Urinary bladder (tissue), 4 donors: ENCODE measurements around the gene PLK5. TPM values are rescaled to one million over a fixed set of nuclear protein-coding genes. Genes with fewer than 3 reads are reported as not detected.

ENCODE experiments used
- DNase-seq: peaks from one replicate; pipeline ENCODE4 v3.0.0-alpha.2; 2015; ENCODE audit errors: extremely low spot score
- H3K27ac ChIP-seq: one replicate; pipeline ENCODE4 v1.5.1; 2013; ENCODE audit warnings: low read depth, mild to moderate bottlenecking, moderate library complexity
- H3K36me3 ChIP-seq: one replicate; pipeline ENCODE4 v1.6.1; 2013; ENCODE audit warnings: mild to moderate bottlenecking, moderate library complexity; ENCODE audit not compliant: insufficient read depth
- H3K4me1 ChIP-seq: one replicate; pipeline ENCODE4 v1.6.1; 2013; ENCODE audit warnings: mild to moderate bottlenecking, moderate library complexity; ENCODE audit not compliant: insufficient read depth
- H3K4me3 ChIP-seq: one replicate; pipeline ENCODE4 v1.5.1; 2013; ENCODE audit warnings: low read depth, low read length
- WGBS: extraction: QIAGEN DNeasy Blood & Tissue Kit; methylation state at CpG from one replicate; pipeline ENCODE4 v1.1.7; 2013; 5-methylcytosine and 5-hydroxymethylcytosine counted together
- polyA plus RNA-seq: library from polyadenylated mRNA; stranded (reverse); fragments of 200-250 nt; gene quantifications from one replicate; pipeline ENCODE4 v1.2.3, GENCODE V29; 2013
- total RNA-seq: library from RNA; depleted of rRNA; stranded (reverse); fragments of >200 nt; gene quantifications from one replicate; pipeline ENCODE4 v1.2.3, GENCODE V29; 2014
- donor health status: healthy with polysubstance abuse.
- donor health status: healthy.

Gene PLK5
- total and polyA plus RNA-seq, 2 donors, result 0.37 to 2.3 TPM

GRCh38 chr19:1487576-1488281, 36.1 kb upstream of the PLK5 start:
- Histone ChIP-seq H3K4me3 (no peak overlapping the region), H3K36me3 (no peaks in the 10 kb centered on the region), H3K4me1 (no peaks in the 10 kb centered on the region), H3K27ac (no peak overlapping the region)
- no peak for DNase-seq
- 93% methylated on average over 40 of the region's 40 CpGs for WGBS

- no peak for DNase-seq
- Histone ChIP-seq H3K4me3 (no peak overlapping the region), H3K36me3 (no peaks in the 10 kb centered on the region), H3K4me1 (no peaks in the 10 kb centered on the region), H3K27ac (no peak overlapping the region)
- WGBS, result 90% methylated on average over 11 of the region's 11 CpGs
Observed at GRCh38 chr19:1488282-1488601, 35.6 kb upstream of the PLK5 start.

- no peak for DNase-seq
- H3K36me3 ChIP-seq, result no peaks in the 10 kb centered on the region
- H3K4me3 ChIP-seq, result peak overlapping the region; percentile 41
- 21% methylated on average over 37 of the region's 37 CpGs for WGBS
- H3K4me1 ChIP-seq, result no peaks in the 10 kb centered on the region
- peak overlapping the region; percentile 14 for H3K27ac ChIP-seq
Observed at GRCh38 chr19:1489463-1490310, 34.2 kb upstream of the PLK5 start.

- peak; percentile 98 for DNase-seq
- Histone ChIP-seq H3K36me3 (no peaks in the 10 kb centered on the region), H3K27ac (peak within 1 kb of the TSS; percentile 14), H3K4me3 (peak within 1 kb of the TSS; percentile 41), H3K4me1 (no peaks in the 10 kb centered on the region)
- WGBS, result under 1% methylated on average over 74 of the region's 74 CpGs
Observed at GRCh38 chr19:1490311-1491113, 33.4 kb upstream of the PLK5 start, which contains the start of gene PCSK4. PCSK4 (minus strand) TSS chr19:1490350; CDS start chr19:1490346, 4 bp downstream.

- H3K27ac ChIP-seq, result peak within 1 kb of the TSS; percentile 14
- no peaks in the 10 kb centered on the region for H3K36me3 ChIP-seq
- 4% methylated on average over 73 of the region's 73 CpGs for WGBS
- no peaks in the 10 kb centered on the region for H3K4me1 ChIP-seq
- H3K4me3 ChIP-seq, result peak within 1 kb of the TSS; percentile 41
- DNase-seq, result no peak
Observed at GRCh38 chr19:1491114-1491848, 32.6 kb upstream of the PLK5 start, which contains the start of gene REEP6. REEP6 (plus strand) TSS chr19:1491181; CDS start chr19:1491270, 89 bp downstream.

GRCh38 chr19:1491849-1492170, 32.1 kb upstream of the PLK5 start:
- 53% methylated on average over 12 of the region's 12 CpGs for WGBS
- Histone ChIP-seq H3K27ac (no peak overlapping the region), H3K36me3 (no peaks in the 10 kb centered on the region), H3K4me3 (no peak overlapping the region), H3K4me1 (no peaks in the 10 kb centered on the region)
- no peak for DNase-seq

- Histone ChIP-seq H3K4me3 (no peak overlapping the region), H3K4me1 (no peaks in the 10 kb centered on the region), H3K27ac (no peak overlapping the region), H3K36me3 (no peaks in the 10 kb centered on the region)
- 71% methylated on average over 10 of the region's 10 CpGs for WGBS
- DNase-seq, result no peak
Observed at GRCh38 chr19:1492474-1493006, 31.3 kb upstream of the PLK5 start.

GRCh38 chr19:1494115-1494815, 29.6 kb upstream of the PLK5 start:
- WGBS, result 53% methylated on average over 15 of the region's 15 CpGs
- no peak overlapping the region for H3K27ac ChIP-seq
- no peaks in the 10 kb centered on the region for H3K4me1 ChIP-seq
- no peaks in the 10 kb centered on the region for H3K36me3 ChIP-seq
- H3K4me3 ChIP-seq, result no peak overlapping the region
- DNase-seq, result no peak

GRCh38 chr19:1495051-1495798, 28.7 kb upstream of the PLK5 start:
- H3K27ac ChIP-seq, result no peak overlapping the region
- H3K36me3 ChIP-seq, result no peaks in the 10 kb centered on the region
- 85% methylated on average over 37 of the region's 37 CpGs for WGBS
- no peak overlapping the region for H3K4me3 ChIP-seq
- no peaks in the 10 kb centered on the region for H3K4me1 ChIP-seq
- no peak for DNase-seq

- H3K4me3 ChIP-seq, result no peak overlapping the region
- WGBS, result 77% methylated on average over 40 of the region's 40 CpGs
Observed at GRCh38 chr19:1495799-1496713, 27.8 kb upstream of the PLK5 start.

More at GRCh38 chr19:1495799-1496713, 27.8 kb upstream of the PLK5 start:
- no peak for DNase-seq
- no peaks in the 10 kb centered on the region for H3K4me1 ChIP-seq
- H3K27ac ChIP-seq, result no peak overlapping the region
- H3K36me3 ChIP-seq, result no peaks in the 10 kb centered on the region
